HL-60 (cell line): ENCODE measurements around the gene EEF1A2.

Experiments
- CTCF ChIP-seq: IDR thresholded peaks from one replicate; pipeline ENCODE4 v1.5.1; 2011; ENCODE audit warnings: low read length, control low read depth, inconsistent platforms; ENCODE audit not compliant: insufficient read depth
- SPI1 ChIP-seq: IDR thresholded peaks from 2 replicates; pipeline ENCODE4 v1.6.1; 2012; ENCODE audit warnings: low read depth, mild to moderate bottlenecking, borderline replicate concordance

- TF ChIP-seq CTCF = no peak
- no peak for TF ChIP-seq SPI1
Observed at GRCh38 chr20:63452821-63453523, 45.9 kb downstream of the EEF1A2 start.
